GM06990 (cell line): Measurements from ENCODE around the gene TKTL1.

Experiments
- DNase-seq: peaks from one replicate; pipeline ENCODE4 v3.0.0-alpha.2; 2011; ENCODE audit not compliant: insufficient read length; ENCODE audit errors: extremely low read depth
- H3K27me3 ChIP-seq: replicated peaks from 2 replicates; pipeline ENCODE4 v1.6.0; 2011; ENCODE audit warnings: low read length; ENCODE audit not compliant: control insufficient read depth, insufficient read depth
- H3K36me3 ChIP-seq: 2 replicates; pipeline ENCODE4 v1.5.1; 2011; ENCODE audit warnings: low read length; ENCODE audit not compliant: control insufficient read depth, insufficient read depth
- H3K4me3 ChIP-seq: replicated peaks from 2 replicates; pipeline ENCODE4 v1.5.1; 2011; ENCODE audit warnings: low read depth, mild to moderate bottlenecking, control low read depth, low read length
- TF ChIP-seq, protein P1 (sequence below): IDR thresholded peaks from 2 replicates; pipeline ENCODE4 v1.5.1; 2011; ENCODE audit warnings: low read length, control low read depth, mild to moderate bottlenecking, inconsistent platforms; ENCODE audit not compliant: insufficient read depth, poor library complexity, severe bottlenecking

Gene TKTL1

DNA sequence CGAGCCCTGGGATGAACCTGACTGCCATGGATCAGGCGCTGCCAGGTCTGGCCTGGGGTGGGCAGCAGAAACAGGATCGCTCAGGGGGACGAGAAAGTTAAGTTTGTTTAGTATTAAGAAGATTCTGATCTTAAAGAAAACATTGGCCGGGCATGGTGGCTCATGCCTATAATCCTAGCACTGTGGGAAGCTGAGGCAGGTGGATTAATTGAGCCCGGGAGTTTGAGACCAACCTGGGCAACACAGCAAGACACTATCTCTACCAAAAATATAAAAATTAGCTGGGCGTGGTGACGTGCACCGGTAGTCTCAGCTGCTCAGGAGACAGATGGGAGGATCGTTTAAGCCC, 79.5 kb downstream of the TKTL1 start:
- no peak for DNase-seq
- Histone ChIP-seq H3K4me3 (no peak overlapping the region), H3K36me3 (no peaks in the 10 kb centered on the region), H3K27me3 (no peaks in the 10 kb centered on the region)
- TF ChIP-seq, protein P1, sequence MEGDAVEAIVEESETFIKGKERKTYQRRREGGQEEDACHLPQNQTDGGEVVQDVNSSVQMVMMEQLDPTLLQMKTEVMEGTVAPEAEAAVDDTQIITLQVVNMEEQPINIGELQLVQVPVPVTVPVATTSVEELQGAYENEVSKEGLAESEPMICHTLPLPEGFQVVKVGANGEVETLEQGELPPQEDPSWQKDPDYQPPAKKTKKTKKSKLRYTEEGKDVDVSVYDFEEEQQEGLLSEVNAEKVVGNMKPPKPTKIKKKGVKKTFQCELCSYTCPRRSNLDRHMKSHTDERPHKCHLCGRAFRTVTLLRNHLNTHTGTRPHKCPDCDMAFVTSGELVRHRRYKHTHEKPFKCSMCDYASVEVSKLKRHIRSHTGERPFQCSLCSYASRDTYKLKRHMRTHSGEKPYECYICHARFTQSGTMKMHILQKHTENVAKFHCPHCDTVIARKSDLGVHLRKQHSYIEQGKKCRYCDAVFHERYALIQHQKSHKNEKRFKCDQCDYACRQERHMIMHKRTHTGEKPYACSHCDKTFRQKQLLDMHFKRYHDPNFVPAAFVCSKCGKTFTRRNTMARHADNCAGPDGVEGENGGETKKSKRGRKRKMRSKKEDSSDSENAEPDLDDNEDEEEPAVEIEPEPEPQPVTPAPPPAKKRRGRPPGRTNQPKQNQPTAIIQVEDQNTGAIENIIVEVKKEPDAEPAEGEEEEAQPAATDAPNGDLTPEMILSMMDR = no peak

DNA sequence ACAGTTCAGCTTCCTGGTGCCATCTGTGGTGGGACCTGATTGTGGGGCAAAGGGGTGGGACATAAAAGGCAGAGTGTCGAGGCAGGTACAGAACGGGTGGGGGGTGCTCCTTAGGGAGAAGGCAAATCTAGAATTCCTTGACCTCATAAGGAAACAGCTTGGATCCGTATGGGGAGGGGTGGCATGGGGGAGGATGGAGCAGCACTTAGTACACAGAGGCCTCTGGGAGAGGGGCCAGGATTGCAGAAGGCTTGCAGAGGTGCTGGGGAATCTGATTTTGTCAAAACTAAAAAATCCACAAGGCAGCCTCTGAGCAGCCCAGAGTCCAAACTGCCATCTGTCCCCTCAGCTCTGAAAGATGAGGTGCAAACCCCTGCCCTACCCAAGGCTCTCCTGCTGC, 81.2 kb downstream of the TKTL1 start:
- no peak for DNase-seq
- TF ChIP-seq, protein P1 = no peak
- no peak overlapping the region for H3K4me3 ChIP-seq
- no peaks in the 10 kb centered on the region; the same call in none of the 2 replicates for H3K36me3 ChIP-seq
- no peaks in the 10 kb centered on the region for H3K27me3 ChIP-seq

DNA sequence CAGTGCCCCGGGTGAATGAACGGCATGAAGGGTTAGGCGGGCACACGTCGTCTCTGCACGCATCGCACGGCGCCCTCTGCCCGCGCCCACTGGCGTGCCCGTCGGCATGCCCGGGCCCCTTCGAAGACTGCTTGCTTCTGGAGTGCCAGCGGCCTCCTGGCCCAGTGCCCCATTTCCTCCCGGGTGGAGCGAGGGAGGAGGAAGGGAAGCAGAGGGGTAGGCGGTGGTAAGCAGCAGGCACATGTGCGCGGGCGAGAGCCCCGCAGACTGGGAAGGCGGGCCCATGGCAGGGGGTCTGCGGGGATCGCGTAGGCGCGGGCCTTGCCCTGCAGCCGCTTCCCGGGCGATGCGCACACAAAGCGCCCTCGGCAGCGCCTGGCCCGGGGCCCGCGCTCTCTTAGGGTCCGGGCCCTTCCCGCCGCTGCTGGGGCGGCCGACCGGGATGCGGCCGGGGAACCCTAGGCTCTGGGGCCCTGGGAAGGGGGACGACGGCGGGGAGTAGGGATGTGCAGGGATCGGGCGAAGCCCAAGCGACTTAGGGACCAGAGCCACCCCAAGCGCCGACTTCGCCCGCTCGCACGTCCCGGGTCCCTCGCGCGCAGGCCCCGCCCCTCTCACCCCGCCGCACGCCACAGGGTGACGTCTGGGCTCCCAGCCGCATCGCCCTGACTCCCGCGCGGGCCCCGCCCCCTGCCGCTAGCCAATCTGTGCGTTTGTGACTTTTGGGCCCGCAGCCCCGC, 82.6 kb downstream of the TKTL1 start:
- no peak for DNase-seq
- peak overlapping the region; percentile 57 for H3K4me3 ChIP-seq
- H3K36me3 ChIP-seq = peaks cover 1% of the 10 kb centered on the region
- H3K27me3 ChIP-seq = no peaks in the 10 kb centered on the region
- TF ChIP-seq, protein P1 = no peak

GRCh38 chrX:154378799-154379568, 83.4 kb downstream of the TKTL1 start, which contains the start of gene EMD:
Gene EMD (plus strand): TSS chrX:154379295. CDS start chrX:154379485, 190 bp downstream.
- peaks cover 1% of the 10 kb centered on the region for H3K36me3 ChIP-seq
- H3K27me3 ChIP-seq = no peaks in the 10 kb centered on the region
- peak within 1 kb of the TSS; percentile 78 for H3K4me3 ChIP-seq
- DNase-seq = peak; percentile 100
- TF ChIP-seq, protein P1 = no peak

DNA sequence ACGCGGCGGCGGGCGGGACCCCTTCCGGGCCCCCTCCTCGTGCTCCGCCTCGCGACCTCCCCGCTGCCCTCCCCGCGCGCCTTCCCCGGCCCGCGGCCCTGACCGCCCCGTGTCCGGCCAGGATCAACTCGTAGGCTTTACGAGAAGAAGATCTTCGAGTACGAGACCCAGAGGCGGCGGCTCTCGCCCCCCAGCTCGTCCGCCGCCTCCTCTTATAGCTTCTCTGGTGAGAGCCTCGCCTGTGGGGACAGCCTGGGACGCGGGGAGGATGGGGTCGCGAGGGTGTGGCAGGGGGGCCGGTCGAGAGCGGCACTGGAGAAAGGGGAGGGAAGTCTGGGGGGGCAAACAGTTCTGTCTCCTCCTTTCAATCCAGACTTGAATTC, 84.0 kb downstream of the TKTL1 start:
- Histone ChIP-seq H3K36me3 (peaks cover 1% of the 10 kb centered on the region), H3K4me3 (peak overlapping the region; percentile 78), H3K27me3 (no peaks in the 10 kb centered on the region)
- no peak for DNase-seq
- TF ChIP-seq, protein P1 = no peak
